ENCODE results near the gene TXNL4A. TPM values are rescaled to one million over a fixed set of nuclear protein-coding genes. Genes with fewer than 3 reads are reported as not detected.

TXNL4A gene
- polyA plus RNA-seq, 1 of the 3 experiments (the other 2 are of a cell fraction): 158 TPM

DNA sequence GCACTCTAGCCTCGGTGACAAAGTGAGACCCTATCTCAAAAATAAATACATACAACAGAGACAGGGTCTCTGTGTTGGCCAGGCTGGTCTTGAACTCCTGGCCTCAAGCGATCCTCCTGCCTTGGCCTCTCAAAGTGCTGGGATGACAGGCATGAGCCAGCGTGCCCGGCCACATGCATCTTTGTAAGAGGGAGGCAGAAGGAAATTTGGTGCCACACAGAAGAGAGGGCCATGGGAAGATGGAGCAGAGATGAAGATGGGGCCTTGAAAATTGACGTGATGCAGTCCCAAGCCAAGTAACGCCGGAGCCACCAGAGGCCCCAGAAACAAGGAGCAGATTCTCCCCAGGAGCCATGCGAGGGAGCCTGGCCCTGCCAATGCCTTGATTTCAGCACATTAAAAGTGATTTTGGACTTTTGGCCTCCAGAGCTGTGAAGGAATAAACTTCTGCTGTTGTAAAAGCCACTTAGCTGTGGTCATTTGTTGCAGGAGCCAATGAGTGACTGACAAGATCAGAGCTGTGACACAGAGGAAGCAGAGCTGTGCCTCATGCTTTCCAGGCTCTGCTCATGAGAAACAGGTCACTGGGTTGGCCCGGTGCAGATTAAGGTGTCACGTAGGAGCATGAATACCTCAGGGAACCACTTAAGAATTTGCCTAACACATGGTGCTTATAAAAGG is 34.3 kb downstream of the TXNL4A start:
- Histone ChIP-seq H3K27ac (ENCODE audit: low read depth in 2 of 2, low read length in 1 of 2) (no peak overlapping the region), H4K20me1 (ENCODE audit: insufficient read depth) (peaks cover 9% of the 10 kb centered on the region; the same call in 1 of the 2 replicates), H3K79me2 (ENCODE audit: insufficient read depth) (peaks cover 17% of the 10 kb centered on the region), H3K9ac (no peak overlapping the region), H3K27me3 (ENCODE audit: insufficient read depth) (no peaks in the 10 kb centered on the region), H3K4me2 (no peak overlapping the region), H3K36me3 (replicated peaks in 1 of 2; ENCODE audit: control insufficient read depth in 1 of 2, insufficient read depth in 2 of 2, low read length in 1 of 2) (no peaks in the 10 kb centered on the region), H3F3A (replicated peaks; ENCODE audit: insufficient read depth) (no peaks in the 10 kb centered on the region), H3K4me1 (ENCODE audit: control insufficient read depth in 1 of 2, insufficient read depth in 2 of 2, low read depth in 1 of 2, low read length in 1 of 2) (peaks cover 4 to 5% of the 10 kb centered on the region in 2 experiments; a peak in 1 of 4 replicates), H3K9me3 (no peaks in the 10 kb centered on the region), H2AFZ (ENCODE audit: low read depth) (no peak overlapping the region), H3K4me3 (ENCODE audit: low read depth in 2 of 2, low read length in 1 of 2) (no peak overlapping the region), H3K9me2 (no peaks in the 10 kb centered on the region)
- ChIA-PET POLR2A (no interaction called here), CTCF (no interaction called here)
- TF ChIP-seq CHD2 (IDR thresholded peaks at IDR 0.05; ENCODE audit: low read length, partially characterized antibody) (no peak), GATA2 (CRISPR knock-in tag; IDR thresholded peaks at IDR 0.05) (no peak), RFX5 (IDR thresholded peaks at IDR 0.05; ENCODE audit: low read length) (no peak), EP300 (IDR thresholded peaks at IDR 0.05; ENCODE audit: borderline replicate concordance in 1 of 2, low read depth in 1 of 2, low read length in 1 of 2) (no peak), FOSL2 (IDR thresholded peaks at IDR 0.05; ENCODE audit: borderline replicate concordance, low read depth) (no peak), GABPA (IDR thresholded peaks at IDR 0.05; ENCODE audit: low read depth) (no peak), ELF1 (IDR thresholded peaks at IDR 0.05) (no peak), MEF2A (IDR thresholded peaks at IDR 0.05; ENCODE audit: borderline replicate concordance, low read depth) (no peak), FOXJ3 (CRISPR knock-in tag; IDR thresholded peaks at IDR 0.05) (no peak), EZH2phosphoT487 (IDR thresholded peaks at IDR 0.05; ENCODE audit: borderline replicate concordance, low read depth) (no peak), RAD21 (IDR thresholded peaks at IDR 0.05; ENCODE audit: low read length) (no peak), TAF1 (IDR thresholded peaks at IDR 0.05; ENCODE audit: borderline replicate concordance, low read depth, low read length) (no peak), POLR2AphosphoS5 (IDR thresholded peaks at IDR 0.05; ENCODE audit: low read depth, low read length) (no peak), RXRA (IDR thresholded peaks at IDR 0.05; ENCODE audit: borderline replicate concordance, low read depth) (no peak)
- TF ChIP-seq, protein P1, sequence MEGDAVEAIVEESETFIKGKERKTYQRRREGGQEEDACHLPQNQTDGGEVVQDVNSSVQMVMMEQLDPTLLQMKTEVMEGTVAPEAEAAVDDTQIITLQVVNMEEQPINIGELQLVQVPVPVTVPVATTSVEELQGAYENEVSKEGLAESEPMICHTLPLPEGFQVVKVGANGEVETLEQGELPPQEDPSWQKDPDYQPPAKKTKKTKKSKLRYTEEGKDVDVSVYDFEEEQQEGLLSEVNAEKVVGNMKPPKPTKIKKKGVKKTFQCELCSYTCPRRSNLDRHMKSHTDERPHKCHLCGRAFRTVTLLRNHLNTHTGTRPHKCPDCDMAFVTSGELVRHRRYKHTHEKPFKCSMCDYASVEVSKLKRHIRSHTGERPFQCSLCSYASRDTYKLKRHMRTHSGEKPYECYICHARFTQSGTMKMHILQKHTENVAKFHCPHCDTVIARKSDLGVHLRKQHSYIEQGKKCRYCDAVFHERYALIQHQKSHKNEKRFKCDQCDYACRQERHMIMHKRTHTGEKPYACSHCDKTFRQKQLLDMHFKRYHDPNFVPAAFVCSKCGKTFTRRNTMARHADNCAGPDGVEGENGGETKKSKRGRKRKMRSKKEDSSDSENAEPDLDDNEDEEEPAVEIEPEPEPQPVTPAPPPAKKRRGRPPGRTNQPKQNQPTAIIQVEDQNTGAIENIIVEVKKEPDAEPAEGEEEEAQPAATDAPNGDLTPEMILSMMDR (IDR thresholded peaks at IDR 0.05): no peak
- TF ChIP-seq, protein P2, sequence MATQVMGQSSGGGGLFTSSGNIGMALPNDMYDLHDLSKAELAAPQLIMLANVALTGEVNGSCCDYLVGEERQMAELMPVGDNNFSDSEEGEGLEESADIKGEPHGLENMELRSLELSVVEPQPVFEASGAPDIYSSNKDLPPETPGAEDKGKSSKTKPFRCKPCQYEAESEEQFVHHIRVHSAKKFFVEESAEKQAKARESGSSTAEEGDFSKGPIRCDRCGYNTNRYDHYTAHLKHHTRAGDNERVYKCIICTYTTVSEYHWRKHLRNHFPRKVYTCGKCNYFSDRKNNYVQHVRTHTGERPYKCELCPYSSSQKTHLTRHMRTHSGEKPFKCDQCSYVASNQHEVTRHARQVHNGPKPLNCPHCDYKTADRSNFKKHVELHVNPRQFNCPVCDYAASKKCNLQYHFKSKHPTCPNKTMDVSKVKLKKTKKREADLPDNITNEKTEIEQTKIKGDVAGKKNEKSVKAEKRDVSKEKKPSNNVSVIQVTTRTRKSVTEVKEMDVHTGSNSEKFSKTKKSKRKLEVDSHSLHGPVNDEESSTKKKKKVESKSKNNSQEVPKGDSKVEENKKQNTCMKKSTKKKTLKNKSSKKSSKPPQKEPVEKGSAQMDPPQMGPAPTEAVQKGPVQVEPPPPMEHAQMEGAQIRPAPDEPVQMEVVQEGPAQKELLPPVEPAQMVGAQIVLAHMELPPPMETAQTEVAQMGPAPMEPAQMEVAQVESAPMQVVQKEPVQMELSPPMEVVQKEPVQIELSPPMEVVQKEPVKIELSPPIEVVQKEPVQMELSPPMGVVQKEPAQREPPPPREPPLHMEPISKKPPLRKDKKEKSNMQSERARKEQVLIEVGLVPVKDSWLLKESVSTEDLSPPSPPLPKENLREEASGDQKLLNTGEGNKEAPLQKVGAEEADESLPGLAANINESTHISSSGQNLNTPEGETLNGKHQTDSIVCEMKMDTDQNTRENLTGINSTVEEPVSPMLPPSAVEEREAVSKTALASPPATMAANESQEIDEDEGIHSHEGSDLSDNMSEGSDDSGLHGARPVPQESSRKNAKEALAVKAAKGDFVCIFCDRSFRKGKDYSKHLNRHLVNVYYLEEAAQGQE (IDR thresholded peaks at IDR 0.05; ENCODE audit: low read depth, low read length): no peak
- TF ChIP-seq, protein P3, sequence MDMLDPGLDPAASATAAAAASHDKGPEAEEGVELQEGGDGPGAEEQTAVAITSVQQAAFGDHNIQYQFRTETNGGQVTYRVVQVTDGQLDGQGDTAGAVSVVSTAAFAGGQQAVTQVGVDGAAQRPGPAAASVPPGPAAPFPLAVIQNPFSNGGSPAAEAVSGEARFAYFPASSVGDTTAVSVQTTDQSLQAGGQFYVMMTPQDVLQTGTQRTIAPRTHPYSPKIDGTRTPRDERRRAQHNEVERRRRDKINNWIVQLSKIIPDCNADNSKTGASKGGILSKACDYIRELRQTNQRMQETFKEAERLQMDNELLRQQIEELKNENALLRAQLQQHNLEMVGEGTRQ (IDR thresholded peaks at IDR 0.05; ENCODE audit: borderline replicate concordance, low read depth, low read length): no peak
- TF ChIP-seq, protein P4, sequence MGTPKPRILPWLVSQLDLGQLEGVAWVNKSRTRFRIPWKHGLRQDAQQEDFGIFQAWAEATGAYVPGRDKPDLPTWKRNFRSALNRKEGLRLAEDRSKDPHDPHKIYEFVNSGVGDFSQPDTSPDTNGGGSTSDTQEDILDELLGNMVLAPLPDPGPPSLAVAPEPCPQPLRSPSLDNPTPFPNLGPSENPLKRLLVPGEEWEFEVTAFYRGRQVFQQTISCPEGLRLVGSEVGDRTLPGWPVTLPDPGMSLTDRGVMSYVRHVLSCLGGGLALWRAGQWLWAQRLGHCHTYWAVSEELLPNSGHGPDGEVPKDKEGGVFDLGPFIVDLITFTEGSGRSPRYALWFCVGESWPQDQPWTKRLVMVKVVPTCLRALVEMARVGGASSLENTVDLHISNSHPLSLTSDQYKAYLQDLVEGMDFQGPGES (IDR thresholded peaks at IDR 0.05; ENCODE audit: low read depth, low read length): no peak
- TF ChIP-seq, protein P5, sequence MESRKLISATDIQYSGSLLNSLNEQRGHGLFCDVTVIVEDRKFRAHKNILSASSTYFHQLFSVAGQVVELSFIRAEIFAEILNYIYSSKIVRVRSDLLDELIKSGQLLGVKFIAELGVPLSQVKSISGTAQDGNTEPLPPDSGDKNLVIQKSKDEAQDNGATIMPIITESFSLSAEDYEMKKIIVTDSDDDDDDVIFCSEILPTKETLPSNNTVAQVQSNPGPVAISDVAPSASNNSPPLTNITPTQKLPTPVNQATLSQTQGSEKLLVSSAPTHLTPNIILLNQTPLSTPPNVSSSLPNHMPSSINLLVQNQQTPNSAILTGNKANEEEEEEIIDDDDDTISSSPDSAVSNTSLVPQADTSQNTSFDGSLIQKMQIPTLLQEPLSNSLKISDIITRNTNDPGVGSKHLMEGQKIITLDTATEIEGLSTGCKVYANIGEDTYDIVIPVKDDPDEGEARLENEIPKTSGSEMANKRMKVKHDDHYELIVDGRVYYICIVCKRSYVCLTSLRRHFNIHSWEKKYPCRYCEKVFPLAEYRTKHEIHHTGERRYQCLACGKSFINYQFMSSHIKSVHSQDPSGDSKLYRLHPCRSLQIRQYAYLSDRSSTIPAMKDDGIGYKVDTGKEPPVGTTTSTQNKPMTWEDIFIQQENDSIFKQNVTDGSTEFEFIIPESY (IDR thresholded peaks at IDR 0.05; ENCODE audit: borderline replicate concordance, low read depth): no peak
- TF ChIP-seq, protein P6, sequence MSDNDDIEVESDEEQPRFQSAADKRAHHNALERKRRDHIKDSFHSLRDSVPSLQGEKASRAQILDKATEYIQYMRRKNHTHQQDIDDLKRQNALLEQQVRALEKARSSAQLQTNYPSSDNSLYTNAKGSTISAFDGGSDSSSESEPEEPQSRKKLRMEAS (IDR thresholded peaks at IDR 0.05; ENCODE audit: low read depth): no peak
- 95% methylated on average over 9 of the region's 10 CpGs for WGBS (ENCODE audit: low lambda C conversion rate)
- DNase-seq: no peak

Data from SK-N-SH (cell line).